Stimulated activated CD8-positive, alpha-beta memory T cell treated with anti-CD3 and anti-CD28 coated beads, Interleukin-7, amount 100 ng/mL, for 48 hours (primary cell): ENCODE data around the gene TEX52.

Experiments
- DNase-seq, 2 donors: peaks; one replicate each; pipeline ENCODE4 v3.0.0-alpha.2; 2020; ENCODE audit warnings: low read depth in 1 of 2; ENCODE audit errors: extremely low read depth in 1 of 2

Gene TEX52

DNA sequence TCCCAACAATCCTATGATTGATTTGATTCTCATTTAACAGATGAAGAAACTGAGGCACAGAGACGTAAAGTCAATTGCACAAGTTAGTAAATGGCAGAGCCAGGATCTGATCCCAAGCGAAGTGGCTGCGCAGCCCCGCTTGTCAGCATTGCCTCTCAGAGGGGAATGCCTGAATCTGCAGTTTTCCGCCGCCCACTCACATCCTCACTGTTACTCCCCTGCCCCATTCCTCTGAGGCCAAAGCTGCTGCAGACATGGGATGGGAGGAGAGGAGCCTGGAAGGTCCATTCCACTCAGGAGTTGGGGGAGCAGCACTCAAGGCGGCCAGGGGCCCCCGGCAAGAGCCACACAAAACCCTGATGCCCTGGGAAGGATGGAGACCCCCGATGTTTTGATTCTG lies 23.0 kb downstream of the TEX52 start:
- no peak for DNase-seq

DNA sequence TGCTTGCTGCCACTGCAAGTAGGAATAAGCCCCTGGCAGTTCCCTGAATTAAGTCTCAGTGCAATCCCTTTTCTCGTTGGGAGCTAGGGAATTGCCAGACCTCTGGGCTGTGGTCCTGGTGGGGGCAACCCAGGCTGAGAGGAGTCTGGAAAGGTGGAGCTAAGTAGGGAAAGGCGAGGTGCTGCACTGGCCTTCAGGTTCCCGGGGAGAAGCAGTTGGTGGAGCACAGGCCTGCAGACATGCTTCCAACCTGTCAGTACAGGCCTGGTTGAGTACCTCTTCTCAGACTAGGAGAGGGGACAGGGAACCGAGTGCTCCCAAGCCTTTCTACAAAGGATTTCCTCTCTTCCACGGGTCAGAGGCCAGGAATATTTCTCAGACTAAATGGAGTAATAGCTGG lies 23.5 kb downstream of the TEX52 start:
- no peak for DNase-seq

DNA sequence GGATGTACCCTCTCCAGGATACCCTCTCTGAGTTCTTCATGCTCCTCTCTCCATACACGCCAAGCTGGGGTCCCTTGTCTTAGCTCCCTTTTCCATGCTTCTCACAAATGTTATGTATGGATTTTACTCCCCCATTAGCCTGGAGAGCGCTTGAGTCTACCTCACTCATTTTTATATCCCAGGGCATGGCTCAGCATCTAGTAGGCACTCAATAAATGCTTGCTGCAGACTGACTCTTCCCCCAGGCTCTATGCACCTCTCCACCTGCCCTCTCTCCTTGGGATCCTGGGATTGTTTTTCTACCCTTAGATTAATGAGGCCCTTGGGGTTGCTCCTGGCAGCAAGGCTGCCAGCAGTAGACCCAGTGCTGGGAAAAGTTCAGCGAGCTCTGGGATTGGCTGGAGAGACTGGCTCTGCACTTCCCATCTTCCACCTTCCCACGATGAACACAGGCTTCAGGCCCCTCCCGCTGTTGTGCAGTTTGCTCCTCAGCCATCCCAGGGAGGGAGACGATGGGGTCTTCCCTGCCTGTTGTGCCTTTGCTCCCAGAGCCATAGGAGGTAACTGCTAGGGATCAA lies 24.2 kb downstream of the TEX52 start:
- DNase-seq: no peak

DNA sequence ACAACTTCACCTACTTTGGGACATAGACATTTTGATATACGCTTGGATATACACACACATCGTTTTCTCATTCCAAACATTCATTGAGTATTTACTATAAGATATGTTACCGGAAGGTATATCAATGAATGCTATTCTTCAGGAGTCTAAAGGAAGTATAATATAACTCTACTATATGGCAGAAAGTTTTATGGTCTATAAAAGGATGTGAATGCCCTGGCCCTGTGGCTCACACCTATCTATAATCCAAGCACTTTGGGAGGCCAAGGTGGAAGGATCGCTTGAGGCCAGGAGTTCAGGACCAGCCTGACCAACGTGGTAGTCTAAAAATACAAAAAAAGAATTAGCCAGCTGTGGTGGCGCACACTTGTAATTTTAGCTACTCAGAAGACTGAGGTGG lies 27.6 kb downstream of the TEX52 start:
- no peak for DNase-seq

DNA sequence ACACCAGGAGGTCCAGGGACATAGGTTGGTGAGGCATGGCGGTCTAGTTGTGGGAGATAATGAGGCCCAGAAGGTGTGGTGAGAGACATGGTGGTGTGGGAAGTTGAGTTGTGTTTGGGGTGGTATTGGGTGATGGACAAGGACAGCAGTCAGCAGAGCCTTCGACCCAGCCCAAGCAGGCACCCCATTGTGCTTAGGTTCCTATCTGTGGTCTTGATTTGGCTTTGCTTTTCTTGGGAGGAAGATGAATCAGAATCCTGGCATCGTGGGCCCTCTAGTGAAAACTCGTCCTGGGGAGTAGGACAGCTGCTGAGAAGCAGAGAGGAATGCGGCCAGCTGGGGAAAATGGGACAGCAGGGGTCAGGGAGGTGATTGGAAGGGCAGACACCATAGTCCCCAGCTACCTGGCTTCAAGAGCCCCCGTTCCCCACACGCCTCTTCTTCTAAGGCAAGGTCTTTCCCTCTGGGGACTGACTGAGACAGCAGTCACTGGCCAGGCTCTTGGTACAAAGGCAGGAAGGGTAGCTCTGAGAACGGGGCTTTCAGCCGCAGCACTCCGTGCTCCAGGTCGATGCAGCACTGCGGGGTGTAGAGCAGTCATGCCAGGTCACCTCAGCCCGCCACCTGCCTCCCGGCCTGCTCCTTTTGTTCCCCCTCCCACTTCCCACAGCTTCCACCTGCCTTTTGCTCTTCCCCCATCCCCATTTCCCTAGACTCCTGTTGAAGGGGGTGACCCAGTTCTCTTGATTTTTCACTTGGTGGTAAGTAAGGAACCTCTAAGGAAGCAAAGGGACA lies 29.9 kb downstream of the TEX52 start:
- no peak for DNase-seq

DNA sequence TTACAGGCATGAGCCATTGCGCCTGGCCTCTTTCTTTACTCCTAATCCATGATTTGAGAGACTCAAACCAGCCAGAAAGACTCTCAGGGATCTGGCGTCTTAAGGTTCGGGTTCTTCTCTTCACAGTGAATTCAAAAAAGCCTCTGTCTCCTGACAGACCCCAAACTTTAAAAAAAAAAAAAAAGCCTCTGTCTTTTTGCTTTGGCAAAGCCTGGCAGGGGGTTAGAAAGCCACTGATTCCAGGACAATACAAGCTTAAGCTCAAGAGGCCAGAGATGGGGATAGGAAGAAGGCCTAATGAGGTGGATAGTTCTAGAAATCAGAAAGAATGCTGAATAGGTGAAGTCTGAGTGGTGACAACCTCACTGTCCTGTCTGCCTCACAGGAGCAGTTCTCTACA lies 30.8 kb downstream of the TEX52 start:
- no peak for DNase-seq

DNA sequence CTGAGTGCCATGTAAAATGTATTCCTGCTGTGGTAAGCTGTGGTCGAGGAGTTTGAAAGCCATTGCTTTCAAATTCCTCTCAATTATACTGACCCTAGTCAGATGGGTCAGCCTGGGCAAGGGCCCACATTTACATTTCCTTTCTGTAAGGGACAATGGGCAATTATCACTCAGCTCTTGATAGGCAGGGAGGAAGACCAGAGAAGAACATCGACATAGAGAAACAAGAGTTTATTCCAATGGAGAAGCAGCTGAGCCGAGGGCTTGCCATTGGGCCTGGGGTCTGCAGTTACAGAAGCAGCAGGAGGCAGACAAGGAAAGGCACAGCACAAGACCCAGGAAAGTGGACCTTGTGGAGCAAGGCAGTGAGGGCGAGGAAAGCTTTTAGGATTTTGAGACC lies 31.7 kb downstream of the TEX52 start:
- DNase-seq: no peak

DNA sequence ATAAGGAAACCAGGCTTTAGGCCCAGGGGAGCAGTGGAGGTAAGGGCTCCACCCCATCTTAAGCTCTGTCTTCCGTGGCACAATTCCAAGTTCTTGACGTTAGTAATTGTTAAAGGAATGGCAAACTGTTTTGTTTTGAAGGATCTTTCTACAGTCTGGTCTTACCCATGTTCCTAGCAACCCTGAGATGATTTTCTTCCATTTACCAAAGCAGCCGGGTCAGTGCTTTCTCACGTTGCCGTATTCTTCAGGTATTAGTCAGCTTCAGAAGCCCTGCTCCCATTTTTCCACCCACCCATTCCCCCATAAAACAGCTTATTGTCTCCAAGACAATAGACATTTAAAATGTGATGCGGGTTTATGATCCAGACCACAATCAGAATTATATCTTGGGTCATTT lies 32.3 kb downstream of the TEX52 start:
- no peak for DNase-seq

DNA sequence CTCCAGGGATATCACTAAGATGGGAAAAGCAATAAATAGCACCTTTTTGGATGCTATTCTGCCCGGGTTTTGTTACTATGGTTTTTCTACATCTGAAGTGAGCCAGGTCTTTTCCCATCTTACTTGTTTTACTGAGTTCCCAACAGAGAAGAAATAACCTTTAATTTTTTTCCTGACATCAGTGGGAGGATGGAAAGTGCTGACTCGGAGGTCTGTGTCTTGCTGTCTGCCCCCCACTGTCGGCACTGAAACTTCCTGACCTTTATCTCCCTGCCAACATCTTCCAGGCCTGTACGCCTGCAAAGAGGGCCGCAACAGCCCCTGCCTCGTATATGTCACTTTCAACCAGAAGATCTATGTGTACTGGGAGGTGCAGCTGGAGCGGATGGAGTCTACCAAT lies 33.4 kb downstream of the TEX52 start:
- DNase-seq: no peak

DNA sequence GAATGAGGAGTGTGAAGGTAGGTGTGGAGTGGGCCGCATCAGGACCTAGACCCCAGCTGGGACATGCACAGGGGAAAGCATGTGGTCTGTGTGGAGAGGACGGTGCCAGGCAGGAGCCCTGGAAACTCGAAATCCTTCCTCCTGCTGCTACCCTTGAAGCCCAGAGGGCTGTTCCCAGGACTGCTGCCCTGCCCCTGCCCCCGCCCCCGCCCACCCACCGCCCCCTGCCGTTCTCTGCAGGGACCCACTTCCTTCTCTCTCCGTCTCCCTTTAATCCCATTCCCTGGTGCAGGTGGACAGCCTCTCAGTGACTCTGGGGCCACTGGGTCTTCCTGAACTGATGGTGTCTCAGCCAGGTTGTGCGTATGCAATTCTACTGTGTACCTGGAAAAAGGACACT lies 36.4 kb downstream of the TEX52 start:
- DNase-seq: no peak

DNA sequence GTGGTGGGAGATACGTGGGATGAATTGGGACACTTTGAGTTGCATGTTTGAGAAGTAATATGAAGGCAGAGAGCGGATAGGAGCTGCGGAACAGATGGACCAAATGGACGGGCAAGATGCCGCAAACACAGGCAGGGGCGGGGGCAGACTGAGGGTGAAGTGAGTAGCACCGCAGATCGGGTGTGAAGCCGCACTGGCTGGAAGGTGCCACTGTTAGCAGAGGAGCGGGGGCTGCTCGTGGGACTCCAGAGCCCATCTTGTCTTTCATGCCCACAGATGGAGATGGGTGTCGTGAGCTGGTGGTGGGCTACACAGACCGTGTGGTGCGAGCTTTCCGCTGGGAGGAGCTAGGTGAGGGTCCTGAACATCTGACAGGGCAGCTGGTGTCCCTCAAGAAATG lies 37.0 kb downstream of the TEX52 start:
- DNase-seq: no peak

DNA sequence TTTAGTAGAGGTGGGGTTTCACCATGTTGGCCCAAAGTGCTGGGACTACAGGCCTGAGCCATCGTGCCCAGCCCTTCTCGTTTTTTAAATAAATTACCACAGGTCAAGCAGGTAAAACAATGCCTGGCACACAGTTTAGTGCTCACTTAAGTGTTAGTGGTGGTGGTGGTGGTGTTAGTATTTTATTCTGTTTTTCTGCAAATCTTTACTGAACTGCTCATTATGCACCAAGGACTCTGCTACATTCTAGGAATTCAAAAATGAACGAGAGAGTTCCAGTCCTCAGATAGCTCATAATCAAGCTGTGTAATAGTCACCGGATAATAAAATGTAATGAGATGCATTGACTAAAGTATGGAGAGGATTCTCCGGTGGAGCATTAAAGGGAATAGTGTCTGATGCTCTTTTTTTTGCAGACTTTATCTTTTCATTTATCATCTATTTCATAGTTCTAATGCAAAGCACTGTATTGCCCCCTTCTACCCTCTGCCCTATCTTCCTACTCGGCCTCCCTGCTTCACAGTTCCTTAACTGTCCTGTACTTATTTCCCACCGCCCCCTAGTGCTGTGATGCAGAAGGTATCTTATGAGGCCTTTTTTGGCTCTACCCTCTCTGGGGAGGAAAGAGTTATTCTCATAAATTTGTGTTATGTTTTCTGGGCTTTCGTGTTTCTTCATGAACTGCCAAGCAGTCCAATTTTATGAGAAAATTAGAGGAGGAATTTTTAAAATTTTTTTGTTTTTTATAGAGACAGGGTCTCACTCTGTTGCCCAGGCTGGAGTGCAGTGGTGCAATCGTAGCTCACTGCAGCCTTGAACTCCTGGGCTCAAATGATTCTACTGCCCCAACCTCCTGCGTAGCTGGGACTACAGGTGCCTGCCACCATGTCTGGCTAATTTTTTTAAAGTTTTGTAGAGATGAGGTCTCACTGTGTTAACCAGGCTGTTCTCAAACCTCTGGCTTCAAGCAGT lies 43.3 kb downstream of the TEX52 start:
- DNase-seq: peak in 1 of 2 donors; percentile 43

DNA sequence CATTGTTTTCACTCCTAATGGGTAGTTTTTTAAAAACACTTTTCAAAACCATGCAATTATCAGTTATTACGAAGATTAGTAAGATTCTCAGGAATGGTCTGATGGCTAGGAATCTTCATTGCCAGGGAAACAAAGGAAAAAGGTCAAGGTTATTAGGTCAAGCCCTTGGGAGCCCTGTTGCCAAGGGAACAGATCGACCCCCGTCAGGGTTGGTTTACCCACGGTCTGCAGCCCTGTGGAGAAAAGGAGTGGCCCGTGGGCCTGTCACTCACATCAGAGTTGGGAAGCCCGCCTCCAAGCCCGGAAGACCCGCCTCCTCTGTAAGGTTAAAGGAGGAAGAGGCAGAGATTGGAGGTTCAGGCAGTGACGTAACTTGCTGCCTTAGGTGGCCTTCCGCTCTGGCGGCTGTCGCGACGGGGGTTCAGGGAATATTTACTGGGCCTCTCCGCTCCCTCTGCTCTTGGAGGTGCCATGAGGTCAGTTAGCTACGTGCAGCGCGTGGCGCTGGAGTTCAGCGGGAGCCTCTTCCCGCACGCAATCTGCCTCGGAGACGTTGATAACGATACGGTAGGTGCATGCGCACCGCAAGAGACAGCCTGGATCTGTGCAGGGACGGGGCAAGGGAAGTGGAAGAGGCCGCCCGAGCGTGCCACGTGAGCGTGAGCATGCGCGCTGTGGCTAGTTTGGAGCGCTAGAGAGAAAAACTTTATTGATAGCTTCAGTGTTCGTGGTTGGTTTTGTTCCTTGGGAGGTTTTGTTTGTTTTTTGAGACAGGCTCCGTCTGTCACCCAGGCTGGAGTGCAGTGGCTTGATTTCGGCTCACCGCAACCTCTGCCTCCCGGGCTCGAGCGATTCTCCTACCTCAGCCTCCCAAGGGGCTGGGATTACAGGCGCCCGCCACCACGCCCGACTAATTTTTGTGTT lies 44.3 kb downstream of the TEX52 start, which contains the start of gene ITFG2:
Gene ITFG2, plus strand, starts transcription at position 379 of the 924 bp plus-strand sequence. Its CDS starts 93 bp downstream, at position 472.
- DNase-seq: peak; percentile 85 to 98

DNA sequence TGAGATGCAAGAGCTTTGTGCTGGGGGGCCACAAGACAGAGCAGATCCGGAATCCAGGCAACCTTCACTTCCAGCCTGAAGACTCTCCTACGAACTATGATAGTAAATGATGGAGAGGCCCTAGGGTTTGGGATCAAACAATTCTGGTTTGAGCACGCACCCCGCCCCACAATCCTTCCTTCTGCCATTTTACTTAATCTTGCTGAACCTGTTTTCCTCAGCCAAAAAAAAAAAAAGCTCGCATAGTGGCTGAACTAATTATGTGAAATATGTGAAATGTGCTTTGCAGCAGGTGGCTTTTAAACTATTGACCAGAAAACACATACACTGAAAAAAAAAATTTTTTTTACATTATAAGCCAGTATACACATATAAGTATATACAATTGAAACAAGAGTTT lies 45.0 kb downstream of the TEX52 start:
- no peak for DNase-seq

DNA sequence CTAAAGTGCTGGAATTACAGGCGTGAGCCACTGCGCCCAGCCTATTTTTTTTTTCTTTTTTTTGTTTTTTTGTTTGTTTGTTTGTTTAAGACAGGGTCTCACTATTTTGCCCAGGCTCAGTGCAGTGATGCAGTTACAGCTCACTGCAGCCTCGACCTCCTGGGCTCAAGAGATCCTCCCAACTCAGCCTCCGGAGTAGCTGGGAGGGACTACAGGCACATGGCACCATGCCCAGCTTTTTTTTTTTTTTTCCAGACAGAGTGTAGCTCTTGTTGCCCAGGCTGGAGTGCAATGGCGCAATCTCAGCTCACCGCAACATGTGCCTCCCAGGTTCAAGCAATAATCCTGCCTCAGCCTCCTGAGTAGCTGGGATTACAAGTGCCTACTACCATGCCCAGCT lies 50.1 kb downstream of the TEX52 start:
- DNase-seq: no peak

DNA sequence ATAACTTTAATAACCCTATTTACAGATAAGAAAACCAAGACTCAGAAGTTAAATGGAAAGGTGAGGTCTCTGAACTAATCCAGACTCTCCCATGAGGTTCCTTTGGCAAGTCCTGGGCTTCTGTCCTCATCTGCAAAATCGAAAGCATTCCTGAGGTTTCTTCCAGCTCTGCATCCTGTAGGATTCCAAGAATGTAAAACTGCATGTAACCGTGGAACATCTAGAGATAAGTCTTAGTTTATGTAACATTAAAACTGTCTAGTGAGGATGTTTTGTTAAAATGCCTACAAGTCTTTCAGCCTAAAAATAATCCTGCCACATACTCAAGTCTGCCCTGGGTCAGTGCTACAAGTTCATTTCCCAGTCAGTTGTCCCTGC lies 51.7 kb downstream of the TEX52 start:
- no peak for DNase-seq

DNA sequence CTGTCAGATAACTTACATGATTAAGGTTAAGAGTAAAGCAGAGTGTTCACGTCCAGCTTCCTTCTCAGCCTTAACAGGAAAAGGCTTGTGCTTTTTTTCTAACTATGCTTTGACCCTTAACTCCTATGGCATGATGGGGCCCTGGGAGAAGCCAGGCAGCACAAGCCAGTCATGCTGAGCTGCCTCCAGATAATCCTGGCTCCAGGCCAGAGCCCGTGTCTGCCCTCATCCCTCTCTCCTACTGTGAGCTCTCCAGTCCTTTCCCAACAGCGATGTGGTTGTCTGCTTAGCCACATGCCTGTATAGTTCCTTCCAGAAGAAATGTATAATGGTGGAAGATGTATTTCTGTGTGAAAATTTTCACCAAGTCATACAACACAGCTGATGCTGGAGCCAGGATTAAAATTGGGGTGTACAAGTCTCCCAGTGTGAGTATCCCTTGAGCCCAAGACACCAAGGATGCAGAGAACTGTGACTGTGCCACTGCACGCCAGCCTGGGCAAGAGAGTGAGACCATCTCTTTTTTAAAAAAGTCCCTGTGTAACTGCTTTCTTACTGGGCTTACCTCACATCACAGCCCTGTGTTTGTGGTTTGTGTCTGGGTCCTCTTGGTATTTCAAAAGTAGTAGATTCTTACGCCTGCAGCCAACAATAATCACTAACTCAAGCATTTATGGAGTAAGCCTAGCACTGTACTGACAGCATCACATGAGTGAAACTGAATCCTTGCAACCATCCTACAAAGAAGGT lies 52.3 kb downstream of the TEX52 start:
- no peak for DNase-seq

DNA sequence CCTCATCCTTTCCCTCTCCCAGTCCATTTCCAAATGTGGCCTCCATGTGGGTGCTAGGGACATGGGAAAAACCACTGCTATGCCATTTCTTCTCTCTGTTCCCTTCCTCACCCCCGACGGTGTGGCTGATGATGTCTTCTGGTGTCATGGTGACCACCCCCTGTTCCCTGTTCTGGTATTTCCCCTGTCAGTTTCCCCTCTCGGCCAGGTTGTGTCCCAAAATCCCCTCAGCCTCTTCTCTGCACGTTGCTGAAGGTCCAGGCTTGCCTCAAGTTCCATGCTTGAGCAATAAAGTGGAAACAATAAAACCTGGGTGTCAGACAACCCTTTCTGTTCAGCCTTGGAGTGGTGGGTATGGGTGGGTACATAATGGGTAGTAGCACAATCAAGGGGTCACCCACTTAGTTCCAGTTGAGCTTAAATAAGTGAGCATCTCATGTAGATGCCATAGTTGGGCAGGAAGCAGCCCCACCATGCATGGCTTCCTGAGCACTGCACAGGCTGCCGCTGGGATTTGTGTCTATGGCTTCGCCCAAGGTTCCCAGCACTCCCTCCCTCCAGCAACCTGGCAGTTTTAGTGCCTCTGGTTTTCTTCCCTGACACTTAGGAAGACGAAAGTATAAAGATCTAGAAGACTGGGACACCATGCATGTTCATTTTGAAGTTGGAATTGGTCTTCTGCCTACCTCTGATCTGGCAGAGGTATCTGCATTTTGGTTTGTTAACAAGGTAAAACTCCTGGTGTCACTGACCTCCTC lies 53.0 kb downstream of the TEX52 start:
- DNase-seq: no peak
